ENCODE data around the gene MS4A6E.
"Not testable (repeated sequence)": the region's sequence is repeated elsewhere in the genome, so short reads cannot be mapped to it uniquely, and the experiment has no call there.

The MS4A6E gene, protein sequence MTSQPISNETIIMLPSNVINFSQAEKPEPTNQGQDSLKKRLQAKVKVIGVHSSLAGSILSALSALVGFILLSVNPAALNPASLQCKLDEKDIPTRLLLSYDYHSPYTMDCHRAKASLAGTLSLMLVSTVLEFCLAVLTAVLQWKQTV
- long read RNA-seq, result 0 reads

DNA sequence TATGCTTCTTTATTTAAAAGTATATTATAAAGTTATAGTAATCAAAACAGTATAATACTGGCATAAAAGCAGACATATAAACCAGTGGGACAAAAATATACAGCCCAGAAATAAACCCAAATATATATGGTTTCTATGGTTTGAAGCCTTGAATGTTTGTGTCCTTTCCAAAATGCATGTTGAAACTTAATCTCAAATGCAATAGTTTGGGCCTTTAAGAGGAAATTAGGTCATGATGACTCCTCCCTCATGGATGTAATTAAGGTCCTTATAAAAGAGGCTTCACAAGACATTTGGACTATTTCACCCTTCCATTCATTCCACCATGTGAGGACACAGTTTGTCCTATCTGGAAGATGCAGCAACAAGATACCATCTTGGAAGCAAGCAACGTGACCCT is at the start of gene MS4A6E:
Gene MS4A6E (plus strand): TSS at position 301 of the 400 bp plus-strand sequence. CDS start 7,641 bp downstream, outside the sequence.
- Histone ChIP-seq H3K4me3 (replicated peaks; ENCODE audit: insufficient read depth, low read length) (no peak within 1 kb of the TSS), H3K27me3 (ENCODE audit: insufficient read depth, poor library complexity, severe bottlenecking) (no peaks in the 10 kb centered on the region), H3K27ac (replicated peaks) (no peak within 1 kb of the TSS)
- no peak for DNase-seq (ENCODE audit: low read depth in 1 of 2, low spot score in 1 of 2)
- TF ChIP-seq, protein P1, sequence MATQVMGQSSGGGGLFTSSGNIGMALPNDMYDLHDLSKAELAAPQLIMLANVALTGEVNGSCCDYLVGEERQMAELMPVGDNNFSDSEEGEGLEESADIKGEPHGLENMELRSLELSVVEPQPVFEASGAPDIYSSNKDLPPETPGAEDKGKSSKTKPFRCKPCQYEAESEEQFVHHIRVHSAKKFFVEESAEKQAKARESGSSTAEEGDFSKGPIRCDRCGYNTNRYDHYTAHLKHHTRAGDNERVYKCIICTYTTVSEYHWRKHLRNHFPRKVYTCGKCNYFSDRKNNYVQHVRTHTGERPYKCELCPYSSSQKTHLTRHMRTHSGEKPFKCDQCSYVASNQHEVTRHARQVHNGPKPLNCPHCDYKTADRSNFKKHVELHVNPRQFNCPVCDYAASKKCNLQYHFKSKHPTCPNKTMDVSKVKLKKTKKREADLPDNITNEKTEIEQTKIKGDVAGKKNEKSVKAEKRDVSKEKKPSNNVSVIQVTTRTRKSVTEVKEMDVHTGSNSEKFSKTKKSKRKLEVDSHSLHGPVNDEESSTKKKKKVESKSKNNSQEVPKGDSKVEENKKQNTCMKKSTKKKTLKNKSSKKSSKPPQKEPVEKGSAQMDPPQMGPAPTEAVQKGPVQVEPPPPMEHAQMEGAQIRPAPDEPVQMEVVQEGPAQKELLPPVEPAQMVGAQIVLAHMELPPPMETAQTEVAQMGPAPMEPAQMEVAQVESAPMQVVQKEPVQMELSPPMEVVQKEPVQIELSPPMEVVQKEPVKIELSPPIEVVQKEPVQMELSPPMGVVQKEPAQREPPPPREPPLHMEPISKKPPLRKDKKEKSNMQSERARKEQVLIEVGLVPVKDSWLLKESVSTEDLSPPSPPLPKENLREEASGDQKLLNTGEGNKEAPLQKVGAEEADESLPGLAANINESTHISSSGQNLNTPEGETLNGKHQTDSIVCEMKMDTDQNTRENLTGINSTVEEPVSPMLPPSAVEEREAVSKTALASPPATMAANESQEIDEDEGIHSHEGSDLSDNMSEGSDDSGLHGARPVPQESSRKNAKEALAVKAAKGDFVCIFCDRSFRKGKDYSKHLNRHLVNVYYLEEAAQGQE (IDR thresholded peaks at IDR 0.05; ENCODE audit: insufficient replicate concordance, low read depth), result no peak
- TF ChIP-seq SPI1 (IDR thresholded peaks at IDR 0.05; ENCODE audit: borderline replicate concordance, low read depth) (no peak), GABPA (IDR thresholded peaks at IDR 0.05; ENCODE audit: low read depth) (no peak)

DNA sequence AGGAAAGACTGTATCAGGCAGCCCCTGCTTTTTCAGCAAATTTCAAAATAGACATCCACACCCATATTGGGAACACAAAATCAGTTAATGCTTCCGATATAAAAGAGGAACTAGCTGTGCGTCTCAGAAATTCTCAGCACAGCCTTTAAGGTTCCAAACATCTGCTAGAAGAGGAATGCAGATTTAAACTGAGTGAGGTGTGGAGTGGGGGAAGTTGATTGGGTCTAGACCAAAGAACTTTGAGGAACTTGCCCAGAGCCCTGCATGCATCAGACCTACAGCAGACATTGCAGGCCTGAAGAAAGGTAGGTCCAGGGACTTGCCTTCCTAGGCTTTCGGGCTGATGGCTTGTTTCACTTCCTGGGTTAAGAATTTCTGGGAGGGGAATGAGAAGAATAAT is 46.6 kb upstream of the MS4A6E start, which contains the start of gene MS4A4A:
Gene MS4A4A (plus strand): TSS at position 255 of the 400 bp plus-strand sequence. CDS start 10 bp downstream, at position 265.
- Histone ChIP-seq H3K27me3 (ENCODE audit: insufficient read depth, poor library complexity, severe bottlenecking) (no peaks in the 10 kb centered on the region), H3K4me3 (replicated peaks; ENCODE audit: insufficient read depth, low read length) (no peak within 1 kb of the TSS), H3K27ac (replicated peaks) (no peak within 1 kb of the TSS)
- DNase-seq (ENCODE audit: low read depth in 1 of 2, low spot score in 1 of 2), result peak; percentile 74 to 87
- peak; percentile 80; the same call in 1 of the 2 replicates for TF ChIP-seq SPI1 (IDR thresholded peaks at IDR 0.05; ENCODE audit: borderline replicate concordance, low read depth)
- TF ChIP-seq, protein P2, sequence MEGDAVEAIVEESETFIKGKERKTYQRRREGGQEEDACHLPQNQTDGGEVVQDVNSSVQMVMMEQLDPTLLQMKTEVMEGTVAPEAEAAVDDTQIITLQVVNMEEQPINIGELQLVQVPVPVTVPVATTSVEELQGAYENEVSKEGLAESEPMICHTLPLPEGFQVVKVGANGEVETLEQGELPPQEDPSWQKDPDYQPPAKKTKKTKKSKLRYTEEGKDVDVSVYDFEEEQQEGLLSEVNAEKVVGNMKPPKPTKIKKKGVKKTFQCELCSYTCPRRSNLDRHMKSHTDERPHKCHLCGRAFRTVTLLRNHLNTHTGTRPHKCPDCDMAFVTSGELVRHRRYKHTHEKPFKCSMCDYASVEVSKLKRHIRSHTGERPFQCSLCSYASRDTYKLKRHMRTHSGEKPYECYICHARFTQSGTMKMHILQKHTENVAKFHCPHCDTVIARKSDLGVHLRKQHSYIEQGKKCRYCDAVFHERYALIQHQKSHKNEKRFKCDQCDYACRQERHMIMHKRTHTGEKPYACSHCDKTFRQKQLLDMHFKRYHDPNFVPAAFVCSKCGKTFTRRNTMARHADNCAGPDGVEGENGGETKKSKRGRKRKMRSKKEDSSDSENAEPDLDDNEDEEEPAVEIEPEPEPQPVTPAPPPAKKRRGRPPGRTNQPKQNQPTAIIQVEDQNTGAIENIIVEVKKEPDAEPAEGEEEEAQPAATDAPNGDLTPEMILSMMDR (IDR thresholded peaks at IDR 0.05; ENCODE audit: insufficient read depth, low read length), result no peak

DNA sequence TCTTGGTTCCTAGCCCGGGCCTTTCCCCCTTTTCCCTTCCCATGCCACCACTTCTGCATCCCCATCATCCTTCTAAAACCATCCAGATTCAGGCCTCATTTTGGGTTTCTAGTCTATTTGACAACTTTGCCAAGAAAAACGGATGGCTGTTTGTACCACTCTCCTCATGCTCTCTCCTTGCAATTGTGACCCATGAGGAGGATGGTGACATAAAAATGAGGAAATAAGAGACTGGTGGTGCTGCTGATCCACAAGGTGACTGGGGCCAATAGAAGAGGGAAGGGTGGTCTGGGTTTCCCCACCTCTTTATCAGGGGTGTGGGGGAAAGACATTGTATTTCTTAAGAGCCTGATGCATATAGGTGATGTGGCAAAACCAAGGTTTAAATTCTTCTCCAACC is 45.6 kb upstream of the MS4A6E start:
- DNase-seq (ENCODE audit: low read depth in 1 of 2, low spot score in 1 of 2), result no peak
- TF ChIP-seq, protein P1 (IDR thresholded peaks at IDR 0.05; ENCODE audit: insufficient replicate concordance, low read depth), result no peak
- TF ChIP-seq POLR2AphosphoS5 (IDR thresholded peaks at IDR 0.05; ENCODE audit: low read depth), result no peak
- TF ChIP-seq SPI1 (IDR thresholded peaks at IDR 0.05; ENCODE audit: borderline replicate concordance, low read depth), result no peak
- TF ChIP-seq, protein P2 (IDR thresholded peaks at IDR 0.05; ENCODE audit: insufficient read depth, low read length), result no peak
- TF ChIP-seq GABPA (IDR thresholded peaks at IDR 0.05; ENCODE audit: low read depth), result no peak
- no peak overlapping the region for H3K4me3 ChIP-seq (replicated peaks; ENCODE audit: insufficient read depth, low read length)
- H3K27me3 ChIP-seq (ENCODE audit: insufficient read depth, poor library complexity, severe bottlenecking), result no peaks in the 10 kb centered on the region
- no peak overlapping the region for H3K27ac ChIP-seq (replicated peaks)

DNA sequence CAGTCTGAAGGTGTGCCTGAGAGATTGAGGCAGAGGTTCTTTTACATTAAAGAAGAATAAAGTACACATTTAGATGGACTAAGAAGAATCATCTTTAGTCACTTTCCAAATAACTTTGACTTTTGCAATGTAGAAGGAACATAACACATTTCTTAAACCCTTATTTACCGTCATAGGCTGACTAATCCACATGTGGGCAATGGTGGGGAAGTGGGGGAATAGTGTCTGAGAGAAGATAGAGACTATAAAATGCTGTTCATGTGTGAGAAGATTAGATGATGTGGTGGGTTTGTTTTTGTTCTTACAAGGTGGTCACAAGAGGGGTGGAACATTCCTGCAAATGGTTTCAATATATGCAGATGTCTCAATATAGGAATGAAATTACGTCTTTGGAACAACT is 44.8 kb upstream of the MS4A6E start:
- no peaks in the 10 kb centered on the region for H3K27me3 ChIP-seq (ENCODE audit: insufficient read depth, poor library complexity, severe bottlenecking)
- DNase-seq (ENCODE audit: low read depth in 1 of 2, low spot score in 1 of 2), result no peak
- no peak overlapping the region for H3K27ac ChIP-seq (replicated peaks)
- TF ChIP-seq SPI1 (IDR thresholded peaks at IDR 0.05; ENCODE audit: borderline replicate concordance, low read depth) (no peak), GABPA (IDR thresholded peaks at IDR 0.05; ENCODE audit: low read depth) (no peak), POLR2AphosphoS5 (IDR thresholded peaks at IDR 0.05; ENCODE audit: low read depth) (no peak)
- TF ChIP-seq, protein P1 (IDR thresholded peaks at IDR 0.05; ENCODE audit: insufficient replicate concordance, low read depth), result no peak
- TF ChIP-seq, protein P2 (IDR thresholded peaks at IDR 0.05; ENCODE audit: insufficient read depth, low read length), result no peak
- H3K4me3 ChIP-seq (replicated peaks; ENCODE audit: insufficient read depth, low read length), result no peak overlapping the region

DNA sequence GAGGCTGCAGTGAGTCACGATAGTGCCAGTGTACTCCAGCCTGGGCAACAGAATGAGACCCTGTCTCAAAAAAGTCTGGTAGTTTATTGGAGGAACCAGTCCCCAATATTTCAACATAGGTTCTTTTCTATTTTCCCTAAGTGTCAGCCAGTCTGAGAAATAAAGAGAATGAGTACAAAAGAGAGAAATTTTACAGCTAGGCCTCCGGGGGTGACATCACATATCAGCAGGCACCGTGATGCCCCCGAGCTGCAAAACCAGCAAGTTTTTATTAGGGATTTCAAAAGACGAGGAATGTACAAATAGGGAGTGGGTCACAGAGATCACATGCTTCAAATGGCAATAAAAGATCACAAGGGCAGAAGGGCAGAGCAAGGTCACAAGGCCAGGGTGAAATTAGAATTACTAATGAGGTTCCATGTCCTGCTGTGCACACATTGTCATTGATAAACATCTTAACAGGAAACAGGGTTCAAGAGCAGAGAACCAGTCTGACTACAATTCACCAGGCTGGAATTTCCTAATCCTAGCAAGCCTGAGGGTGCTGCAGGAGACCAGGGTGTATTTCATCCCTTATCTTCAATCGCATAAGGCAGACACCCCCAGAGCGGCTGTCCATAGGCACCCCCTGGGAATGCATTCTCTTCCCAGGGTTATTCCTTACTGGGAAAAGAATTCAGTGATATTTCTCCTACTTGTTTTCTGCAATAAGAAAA is 41.5 kb upstream of the MS4A6E start:
- H3K27ac ChIP-seq (replicated peaks); DNase-seq (ENCODE audit: low read depth in 1 of 2, low spot score in 1 of 2); H3K27me3 ChIP-seq (ENCODE audit: insufficient read depth, poor library complexity, severe bottlenecking); H3K4me3 ChIP-seq (replicated peaks; ENCODE audit: insufficient read depth, low read length): not testable (repeated sequence)
